ENCODE measurements around the gene PXDN.

Gene PXDN

GRCh38 chr2:1687254-1687653 is 57.1 kb downstream of the PXDN start:
- Histone ChIP-seq H3K4me1 (ENCODE audit: insufficient read depth, low read length, poor library complexity, severe bottlenecking) (no peaks in the 10 kb centered on the region), H3K9ac (ENCODE audit: low read depth, low read length, poor library complexity, severe bottlenecking) (no peak overlapping the region), H3K36me3 (ENCODE audit: insufficient read depth, low read length) (peaks cover 52% of the 10 kb centered on the region; the same call in 1 of the 2 replicates), H3K9me2 (replicated peaks; ENCODE audit: low read depth, low read length) (no peaks in the 10 kb centered on the region), H4K20me1 (ENCODE audit: insufficient read depth, low read length, poor library complexity, severe bottlenecking) (no peaks in the 10 kb centered on the region), H3F3A (ENCODE audit: low read depth) (no peaks in the 10 kb centered on the region), H3K79me2 (ENCODE audit: insufficient read depth, low read length) (no peaks in the 10 kb centered on the region), H3K27me3 (ENCODE audit: insufficient read depth, low read length, poor library complexity, severe bottlenecking) (no peaks in the 10 kb centered on the region), H3K4me2 (ENCODE audit: low read depth, low read length, poor library complexity, severe bottlenecking) (no peak overlapping the region), H3K4me3 (ENCODE audit: low read length, poor library complexity, severe bottlenecking) (no peak overlapping the region), H2AFZ (ENCODE audit: low read length) (no peak overlapping the region), H3K9me3 (ENCODE audit: insufficient read depth, low read depth, low read length) (no peaks in the 10 kb centered on the region)
- TF ChIP-seq CTCF (conservative IDR thresholded peaks at IDR 0.05; ENCODE audit: low read length) (no peak), EZH2phosphoT487 (IDR thresholded peaks at IDR 0.05; ENCODE audit: borderline replicate concordance) (no peak)

DNA sequence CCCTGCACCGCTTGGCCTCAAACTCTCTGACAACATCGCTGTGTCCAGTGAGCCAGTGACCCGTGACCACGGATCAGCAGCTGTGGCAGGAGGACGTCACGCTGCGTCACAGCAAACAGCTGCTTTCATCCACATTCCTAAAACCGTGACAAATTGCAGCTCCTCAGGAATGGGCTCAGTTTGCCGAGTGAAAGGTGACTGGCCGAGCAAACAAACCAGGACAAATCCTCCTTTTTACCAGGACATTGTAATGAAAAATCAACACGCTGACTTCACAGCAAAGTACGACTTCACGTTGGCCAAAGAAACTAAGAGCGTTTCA is 57.6 kb downstream of the PXDN start:
- no peaks in the 10 kb centered on the region for H3K9me2 ChIP-seq (replicated peaks; ENCODE audit: low read depth, low read length)
- no peaks in the 10 kb centered on the region for H3K9me3 ChIP-seq (ENCODE audit: insufficient read depth, low read depth, low read length)
- H3K4me2 ChIP-seq (ENCODE audit: low read depth, low read length, poor library complexity, severe bottlenecking): no peak overlapping the region
- H3K79me2 ChIP-seq (ENCODE audit: insufficient read depth, low read length): no peaks in the 10 kb centered on the region
- no peaks in the 10 kb centered on the region for H3K27me3 ChIP-seq (ENCODE audit: insufficient read depth, low read length, poor library complexity, severe bottlenecking)
- no peaks in the 10 kb centered on the region for H3F3A ChIP-seq (ENCODE audit: low read depth)
- TF ChIP-seq EZH2phosphoT487 (IDR thresholded peaks at IDR 0.05; ENCODE audit: borderline replicate concordance) (no peak), CTCF (conservative IDR thresholded peaks at IDR 0.05; ENCODE audit: low read length) (no peak)
- H3K9ac ChIP-seq (ENCODE audit: low read depth, low read length, poor library complexity, severe bottlenecking): no peak overlapping the region
- peaks cover 51% of the 10 kb centered on the region; the same call in 1 of the 2 replicates for H3K36me3 ChIP-seq (ENCODE audit: insufficient read depth, low read length)
- no peaks in the 10 kb centered on the region for H3K4me1 ChIP-seq (ENCODE audit: insufficient read depth, low read length, poor library complexity, severe bottlenecking)
- no peak overlapping the region for H2AFZ ChIP-seq (ENCODE audit: low read length)
- no peaks in the 10 kb centered on the region for H4K20me1 ChIP-seq (ENCODE audit: insufficient read depth, low read length, poor library complexity, severe bottlenecking)
- H3K4me3 ChIP-seq (ENCODE audit: low read length, poor library complexity, severe bottlenecking): no peak overlapping the region

- Histone ChIP-seq H3K27me3 (ENCODE audit: insufficient read depth, low read length, poor library complexity, severe bottlenecking) (no peaks in the 10 kb centered on the region), H3K36me3 (ENCODE audit: insufficient read depth, low read length) (peaks cover 46% of the 10 kb centered on the region; the same call in 1 of the 2 replicates), H3K4me3 (ENCODE audit: low read length, poor library complexity, severe bottlenecking) (no peak overlapping the region), H4K20me1 (ENCODE audit: insufficient read depth, low read length, poor library complexity, severe bottlenecking) (no peaks in the 10 kb centered on the region), H3K4me1 (ENCODE audit: insufficient read depth, low read length, poor library complexity, severe bottlenecking) (no peaks in the 10 kb centered on the region), H3K9ac (ENCODE audit: low read depth, low read length, poor library complexity, severe bottlenecking) (no peak overlapping the region), H2AFZ (ENCODE audit: low read length) (no peak overlapping the region), H3K4me2 (ENCODE audit: low read depth, low read length, poor library complexity, severe bottlenecking) (no peak overlapping the region), H3K9me3 (ENCODE audit: insufficient read depth, low read depth, low read length) (no peaks in the 10 kb centered on the region), H3F3A (ENCODE audit: low read depth) (no peaks in the 10 kb centered on the region), H3K79me2 (ENCODE audit: insufficient read depth, low read length) (no peaks in the 10 kb centered on the region), H3K9me2 (replicated peaks; ENCODE audit: low read depth, low read length) (no peaks in the 10 kb centered on the region)
- TF ChIP-seq EZH2phosphoT487 (IDR thresholded peaks at IDR 0.05; ENCODE audit: borderline replicate concordance): no peak
- TF ChIP-seq CTCF (conservative IDR thresholded peaks at IDR 0.05; ENCODE audit: low read length): no peak
Measured at GRCh38 chr2:1685957-1686783, 58.1 kb downstream of the PXDN start.

All from Loucy (cell line).